NCI-H2081 (cell line): Measurements from ENCODE around the gene DPH2.

ENCODE experiments used
- DNase-seq, 2 experiments: peaks; one replicate each; lab custom pipeline; 2025; lab: John Stamatoyannopoulos, UW

DPH2 gene

GRCh38 chr1:43968348-43968948, 1.4 kb upstream of the DPH2 start:
- DNase-seq = no peak

GRCh38 chr1:43969416-43969745, 429 bp upstream of the DPH2 start:
- DNase-seq = no peak

- no peak for DNase-seq
These were observed 692 bp downstream of the DPH2 start for GRCh38 chr1:43970502-43970901.

- no peak for DNase-seq
These were observed 1.1 kb downstream of the DPH2 start for GRCh38 chr1:43970911-43971310.

GRCh38 chr1:43971336-43971980, 1.6 kb downstream of the DPH2 start:
- no peak for DNase-seq

- no peak for DNase-seq
These were observed 4.2 kb downstream of the DPH2 start for GRCh38 chr1:43973981-43974442.

- peak; percentile 98 for DNase-seq
These were observed 4.8 kb downstream of the DPH2 start, which contains the start of gene ATP6V0B for GRCh38 chr1:43974443-43975248. Gene ATP6V0B, plus strand, starts transcription at chr1:43974960. Its CDS starts 81 bp downstream, at chr1:43975041.

GRCh38 chr1:43975249-43975961, 5.6 kb downstream of the DPH2 start:
- peak in 1 of 2 experiments; percentile 20 for DNase-seq

GRCh38 chr1:43976045-43976444, 6.2 kb downstream of the DPH2 start:
- no peak for DNase-seq

GRCh38 chr1:43976890-43977289, 7.1 kb downstream of the DPH2 start:
- no peak for DNase-seq

GRCh38 chr1:43977376-43978263, 7.8 kb downstream of the DPH2 start:
- DNase-seq = no peak

- DNase-seq = no peak
These were observed 8.4 kb downstream of the DPH2 start for GRCh38 chr1:43978264-43978550.

- DNase-seq = peak; percentile 56 to 73
These were observed 8.9 kb downstream of the DPH2 start, which contains the start of gene B4GALT2 for GRCh38 chr1:43978551-43979260. Gene B4GALT2, plus strand, starts transcription at chr1:43979210. Its CDS starts 1,951 bp downstream, at chr1:43981161.

- no peak for DNase-seq
These were observed 9.4 kb downstream of the DPH2 start for GRCh38 chr1:43979261-43979527.

GRCh38 chr1:43979528-43980254, 9.9 kb downstream of the DPH2 start:
- DNase-seq = peak; percentile 16 to 44

- no peak for DNase-seq
These were observed 10.7 kb downstream of the DPH2 start for GRCh38 chr1:43980255-43981134.

- no peak for DNase-seq
These were observed 11.3 kb downstream of the DPH2 start for GRCh38 chr1:43981135-43981491.

- DNase-seq = no peak
These were observed 11.8 kb downstream of the DPH2 start for GRCh38 chr1:43981636-43982035.

GRCh38 chr1:43982241-43982640, 12.4 kb downstream of the DPH2 start:
- DNase-seq = no peak
